Measurements from ENCODE around the gene NDUFAF3.

Gene NDUFAF3, protein sequence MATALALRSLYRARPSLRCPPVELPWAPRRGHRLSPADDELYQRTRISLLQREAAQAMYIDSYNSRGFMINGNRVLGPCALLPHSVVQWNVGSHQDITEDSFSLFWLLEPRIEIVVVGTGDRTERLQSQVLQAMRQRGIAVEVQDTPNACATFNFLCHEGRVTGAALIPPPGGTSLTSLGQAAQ

DNA sequence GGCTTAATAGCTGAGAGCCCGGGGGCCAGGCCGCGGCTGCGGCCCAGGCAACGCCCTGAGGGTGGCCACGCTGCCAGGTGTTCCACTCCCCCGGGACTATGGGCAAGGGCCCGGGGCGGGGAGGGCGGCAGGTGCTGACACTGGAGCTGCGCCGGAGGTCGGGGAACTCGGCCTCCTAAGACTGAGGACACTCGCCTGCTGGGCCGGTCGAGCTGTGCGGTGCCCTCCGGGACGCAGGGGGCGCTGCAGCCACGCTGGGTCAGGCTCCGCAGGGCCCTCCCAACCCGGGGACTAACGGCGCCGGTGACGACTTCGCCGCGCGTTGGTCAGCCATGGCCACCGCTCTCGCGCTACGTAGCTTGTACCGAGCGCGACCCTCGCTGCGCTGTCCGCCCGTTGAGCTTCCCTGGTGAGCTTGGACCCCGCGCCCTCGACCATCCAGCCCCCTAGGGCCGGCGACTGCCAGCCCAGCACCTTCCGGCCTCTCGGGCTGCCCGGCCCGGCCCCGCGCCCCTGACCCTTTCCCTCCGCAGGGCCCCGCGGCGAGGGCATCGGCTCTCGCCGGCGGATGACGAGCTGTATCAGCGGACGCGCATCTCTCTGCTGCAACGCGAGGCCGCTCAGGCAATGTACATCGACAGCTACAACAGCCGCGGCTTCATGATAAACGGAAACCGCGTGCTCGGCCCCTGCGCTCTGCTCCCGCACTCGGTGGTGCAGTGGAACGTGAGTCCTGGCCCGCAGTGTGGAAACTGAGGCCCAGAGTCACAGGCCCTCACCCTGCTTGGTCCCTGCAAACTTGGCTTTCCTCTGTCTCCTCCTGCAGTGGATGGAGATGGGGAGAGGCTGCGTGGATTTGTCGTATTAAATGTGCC is at the start of gene NDUFAF3:
NDUFAF3 (plus strand) TSS at position 309 of the 875 bp plus-strand sequence; CDS start at position 333, 24 bp downstream.
- peak; percentile 80 for DNase-seq

DNA sequence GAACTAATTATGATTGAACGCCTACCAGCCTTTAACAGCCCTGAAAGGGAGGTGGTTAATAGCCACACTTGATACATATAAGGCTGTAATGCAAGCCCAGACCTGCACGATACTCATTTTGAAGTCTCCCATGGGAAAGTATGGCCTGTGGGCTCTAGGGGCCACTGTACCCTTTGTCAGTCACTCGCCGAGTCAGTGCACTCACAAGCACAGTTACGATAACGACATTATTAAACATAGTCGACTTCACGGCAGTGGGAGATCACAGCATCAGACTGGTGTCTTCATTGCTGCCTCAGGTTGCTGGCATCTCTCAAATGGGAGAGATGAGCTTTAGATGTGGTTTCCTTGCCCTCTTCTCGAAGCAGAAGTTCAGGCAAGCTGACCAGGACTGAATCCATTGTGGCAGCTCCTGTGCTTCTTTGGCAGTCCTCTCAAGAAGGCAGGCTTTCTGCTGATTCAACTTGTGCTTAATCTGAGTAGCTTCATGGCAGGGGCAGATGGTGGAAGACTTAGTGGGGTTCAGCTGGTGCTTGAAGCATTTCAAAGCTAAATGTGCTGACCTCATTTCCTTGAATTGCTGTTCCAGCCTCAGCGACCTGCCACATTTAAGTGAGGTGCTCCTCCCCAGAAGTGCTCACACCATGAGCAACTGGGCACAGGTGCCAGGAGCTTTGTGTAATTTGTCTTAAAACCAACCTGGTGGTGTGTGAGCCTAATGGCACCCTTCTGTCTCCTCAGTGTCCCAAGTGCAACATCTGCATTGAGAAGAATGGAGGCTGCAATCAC is 47.7 kb upstream of the NDUFAF3 start:
- no peak for DNase-seq

DNA sequence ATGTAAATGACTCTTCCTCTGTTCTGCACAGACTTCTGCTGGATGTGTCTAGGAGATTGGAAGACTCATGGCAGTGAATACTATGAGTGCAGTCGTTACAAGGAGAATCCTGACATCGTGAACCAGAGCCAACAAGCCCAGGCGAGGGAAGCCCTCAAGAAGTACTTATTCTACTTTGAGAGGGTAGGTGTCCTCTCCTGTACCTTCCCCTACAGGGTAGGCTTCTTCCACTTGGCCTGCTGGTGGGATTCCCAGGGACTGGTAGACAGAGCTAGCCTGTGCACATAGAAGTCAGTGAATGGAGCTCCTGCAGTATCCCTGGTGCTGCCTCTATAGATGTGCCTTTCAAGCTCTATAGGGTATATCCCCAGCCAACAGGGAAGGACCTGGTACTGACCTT is 42.5 kb upstream of the NDUFAF3 start:
- DNase-seq, result no peak

DNA sequence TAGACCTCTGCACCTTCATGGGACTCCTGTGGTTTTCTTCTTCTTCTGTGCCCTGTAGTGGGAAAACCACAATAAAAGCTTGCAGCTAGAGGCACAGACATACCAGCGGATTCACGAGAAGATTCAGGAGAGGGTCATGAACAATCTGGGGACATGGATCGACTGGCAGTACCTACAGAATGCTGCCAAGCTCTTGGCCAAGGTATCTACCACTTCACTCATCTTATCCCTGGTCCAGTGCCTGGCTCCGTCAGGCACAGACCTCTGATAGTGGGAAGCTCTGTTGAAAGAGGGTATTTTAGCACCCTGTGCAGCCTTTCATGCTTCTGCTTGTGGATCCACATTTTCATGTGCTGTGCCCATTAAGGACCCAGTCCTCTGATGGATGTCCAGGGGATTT is 41.6 kb upstream of the NDUFAF3 start:
- no peak for DNase-seq

DNA sequence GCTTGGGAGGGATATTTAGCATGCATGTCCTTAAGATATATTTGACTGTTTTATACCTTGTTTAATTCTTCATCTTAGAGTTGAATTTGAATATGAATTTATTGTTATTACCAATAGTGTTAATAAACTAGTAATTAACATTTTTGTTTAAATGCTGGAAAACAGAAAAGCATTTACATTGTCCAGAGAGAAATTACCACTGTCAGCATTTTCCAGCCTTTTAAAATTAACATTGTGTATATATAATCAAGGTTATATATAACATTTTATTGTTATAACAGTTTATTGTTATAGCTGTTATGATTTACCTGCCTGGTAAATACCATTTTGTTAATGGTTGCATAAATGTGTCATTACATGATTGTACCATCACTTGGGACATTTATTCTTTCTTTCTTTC is 39.9 kb upstream of the NDUFAF3 start:
- DNase-seq, result no peak

DNA sequence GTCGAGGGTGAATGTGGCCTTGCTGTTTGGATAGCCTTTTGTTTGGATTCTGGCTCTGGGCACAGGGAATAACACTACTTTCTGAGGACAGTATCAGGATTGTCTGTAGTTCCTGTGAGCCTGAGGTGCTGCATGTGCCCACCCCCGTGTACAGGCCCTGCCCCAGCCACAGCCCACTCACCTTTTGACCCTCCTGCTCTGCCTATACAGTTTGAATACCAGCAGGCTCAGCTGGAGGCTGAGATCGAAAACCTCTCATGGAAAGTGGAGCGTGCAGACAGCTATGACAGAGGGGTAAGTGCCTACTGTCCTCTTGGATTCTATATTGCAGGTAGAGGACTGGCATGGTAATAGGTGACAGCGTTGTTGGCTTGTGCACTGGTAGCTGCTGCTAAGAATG is 39.2 kb upstream of the NDUFAF3 start:
- DNase-seq, result no peak

DNA sequence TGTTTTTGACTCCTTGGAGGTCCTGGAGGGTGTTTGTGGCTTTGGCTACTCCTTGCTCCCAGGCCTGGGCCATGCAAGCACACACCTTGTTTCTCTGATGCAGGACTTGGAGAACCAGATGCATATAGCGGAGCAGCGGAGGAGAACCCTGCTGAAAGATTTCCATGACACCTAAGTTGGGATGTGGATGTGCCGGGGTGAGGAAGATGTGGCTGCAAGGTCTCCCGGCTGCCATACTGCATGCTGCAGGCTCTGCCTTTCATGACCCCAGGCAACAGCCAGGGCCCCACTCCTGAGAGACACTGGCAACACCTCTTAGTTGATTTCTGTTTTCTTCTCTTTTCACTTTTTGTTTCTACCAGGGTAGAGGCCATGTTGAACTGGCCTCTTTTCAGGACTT is 38.8 kb upstream of the NDUFAF3 start:
- DNase-seq, result no peak

DNA sequence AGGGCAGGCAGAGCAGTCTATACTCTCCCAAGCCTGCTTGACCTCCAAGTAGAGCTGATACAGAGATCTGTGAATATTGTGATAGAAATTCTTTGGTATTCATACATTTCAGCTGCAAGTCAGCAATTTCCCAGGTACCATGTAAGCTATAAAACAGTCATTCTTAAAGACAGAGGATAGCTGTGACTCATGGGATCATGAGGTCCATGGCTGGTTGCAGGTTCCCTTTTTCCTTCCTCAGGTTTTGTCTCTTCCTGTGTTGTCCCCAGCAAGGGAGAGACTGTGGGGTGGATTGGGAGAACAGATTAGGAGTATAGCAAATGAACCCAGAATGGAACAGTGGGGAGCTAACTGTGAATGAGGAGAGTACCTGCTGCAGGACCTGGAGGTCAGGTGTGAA is 37.3 kb upstream of the NDUFAF3 start:
- DNase-seq, result no peak

DNA sequence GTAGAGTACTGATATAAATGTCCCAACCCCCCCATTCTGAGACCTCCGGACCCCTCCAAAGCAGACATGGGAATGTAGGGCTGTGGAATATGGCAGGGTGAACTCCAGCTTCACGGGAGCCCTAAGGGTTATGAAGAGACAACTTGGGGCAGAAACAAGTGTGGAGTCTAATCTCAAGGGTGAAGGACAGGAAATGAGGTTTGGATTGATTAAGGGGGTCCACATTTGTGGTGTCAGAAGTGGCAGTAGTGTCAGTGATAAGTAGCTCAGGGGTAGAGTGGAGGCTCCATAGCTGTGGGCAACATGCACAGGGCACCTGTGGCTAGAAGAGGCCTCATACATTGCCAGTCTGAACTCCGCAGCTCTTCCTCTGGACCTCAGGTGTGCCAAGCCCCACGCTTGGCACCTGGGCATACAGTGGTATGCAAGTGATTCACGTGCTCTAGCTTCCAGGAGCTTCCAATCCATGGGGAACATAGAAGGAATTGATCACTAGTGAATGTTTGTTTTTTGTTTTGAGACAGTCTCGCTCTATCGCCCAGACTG is 36.0 kb upstream of the NDUFAF3 start:
- no peak for DNase-seq

DNA sequence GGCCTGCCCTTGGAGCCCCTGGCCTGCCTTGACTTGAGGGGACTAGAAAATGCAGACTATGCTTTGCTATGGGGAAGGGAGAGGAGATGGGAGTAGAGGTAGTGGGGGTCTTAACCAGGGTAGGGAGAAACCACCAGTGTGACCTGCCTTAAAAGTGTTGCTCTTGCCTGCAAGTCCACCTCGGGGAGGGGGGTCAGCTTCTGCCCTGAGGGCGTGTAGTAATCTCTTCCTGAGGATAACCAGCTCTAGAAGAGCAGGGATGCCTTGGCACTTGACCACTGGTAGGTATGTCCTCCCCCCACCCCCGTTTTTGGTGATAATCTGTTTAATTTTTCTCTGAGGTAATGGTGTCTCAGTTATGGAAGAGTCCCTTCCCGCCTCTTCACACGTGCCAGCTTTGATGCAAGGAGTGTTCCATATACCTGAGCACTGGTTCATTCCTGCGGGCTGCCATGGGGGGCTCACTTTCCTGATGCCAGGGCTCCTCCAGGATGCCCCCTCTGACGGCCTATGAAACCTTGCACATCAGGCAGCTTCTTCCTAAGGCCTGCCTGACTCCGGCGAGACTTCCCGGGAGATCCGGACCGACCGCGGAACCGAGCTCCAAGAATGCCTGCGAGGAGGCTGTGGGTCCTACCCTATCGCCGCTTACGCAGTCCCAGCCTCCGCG is 32.7 kb upstream of the NDUFAF3 start:
- DNase-seq, result no peak

DNA sequence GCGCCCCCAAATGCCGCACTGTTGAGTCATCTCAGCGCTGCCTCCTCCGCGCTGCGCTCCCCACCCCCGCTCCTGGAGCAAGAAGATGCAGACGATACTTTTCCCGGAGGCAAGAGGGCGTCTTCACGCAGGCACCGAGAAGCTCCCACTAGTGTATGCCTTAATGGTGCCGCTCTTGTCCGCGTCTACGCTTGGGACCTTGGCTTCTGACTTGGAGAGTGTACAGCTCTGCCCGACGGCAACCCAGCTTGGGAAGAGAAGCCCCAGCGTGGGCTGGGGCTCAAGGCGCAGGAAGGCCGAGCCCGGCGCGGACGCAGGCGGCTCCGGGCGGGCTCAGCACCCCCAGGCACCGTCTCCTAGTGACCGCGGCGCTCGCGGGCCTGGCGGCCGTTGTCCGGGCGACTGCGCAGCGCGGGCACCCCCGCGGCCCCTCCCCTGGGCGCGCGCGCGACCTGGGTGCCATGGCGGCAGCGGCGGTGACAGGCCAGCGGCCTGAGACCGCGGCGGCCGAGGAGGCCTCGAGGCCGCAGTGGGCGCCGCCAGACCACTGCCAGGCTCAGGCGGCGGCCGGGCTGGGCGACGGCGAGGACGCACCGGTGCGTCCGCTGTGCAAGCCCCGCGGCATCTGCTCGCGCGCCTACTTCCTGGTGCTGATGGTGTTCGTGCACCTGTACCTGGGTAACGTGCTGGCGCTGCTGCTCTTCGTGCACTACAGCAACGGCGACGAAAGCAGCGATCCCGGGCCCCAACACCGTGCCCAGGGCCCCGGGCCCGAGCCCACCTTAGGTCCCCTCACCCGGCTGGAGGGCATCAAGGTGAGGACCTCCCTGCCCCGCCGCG is 31.9 kb upstream of the NDUFAF3 start, which contains the start of gene P4HTM:
P4HTM (plus strand) TSS at position 446 of the 840 bp plus-strand sequence; CDS start at position 462, 16 bp downstream.
- peak; percentile 71 for DNase-seq

DNA sequence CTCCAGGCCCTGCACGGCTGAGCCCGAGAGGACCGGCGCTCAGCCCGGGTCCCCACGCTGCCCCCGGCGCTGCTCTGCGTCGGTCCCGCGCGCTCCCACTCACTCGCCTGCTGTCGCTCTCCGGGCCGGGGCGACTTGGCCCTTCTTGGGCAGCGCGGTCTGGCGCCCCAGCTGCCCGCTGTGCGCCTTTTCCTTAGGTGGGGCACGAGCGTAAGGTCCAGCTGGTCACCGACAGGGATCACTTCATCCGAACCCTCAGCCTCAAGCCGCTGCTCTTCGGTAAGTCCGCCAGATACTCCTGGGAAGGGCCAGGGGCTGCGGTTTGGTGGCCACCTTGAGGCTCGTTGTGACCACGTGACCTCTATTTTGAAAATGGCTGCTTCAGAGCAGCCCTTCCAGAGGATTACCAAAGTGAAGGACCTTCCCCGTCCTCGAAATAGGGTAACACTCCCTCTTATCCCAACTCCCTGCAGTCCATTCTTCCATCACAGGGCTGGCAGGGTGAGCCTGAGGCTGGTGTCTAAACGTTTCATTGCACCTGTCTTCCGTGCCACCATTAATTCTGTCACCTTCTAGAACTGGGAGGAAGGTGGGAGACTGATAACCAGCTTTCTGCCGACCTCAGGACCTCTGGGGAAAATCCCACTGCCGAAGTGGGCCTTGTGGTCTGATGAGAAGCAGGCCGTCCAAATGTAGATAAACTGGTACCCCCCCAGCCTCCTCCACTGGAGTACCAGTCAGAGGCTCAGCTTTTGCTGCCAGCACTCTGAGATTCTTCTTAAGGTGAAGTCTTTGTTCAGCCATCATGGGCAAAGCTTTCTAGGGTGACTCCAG is 31.1 kb upstream of the NDUFAF3 start:
- DNase-seq, result no peak

DNA sequence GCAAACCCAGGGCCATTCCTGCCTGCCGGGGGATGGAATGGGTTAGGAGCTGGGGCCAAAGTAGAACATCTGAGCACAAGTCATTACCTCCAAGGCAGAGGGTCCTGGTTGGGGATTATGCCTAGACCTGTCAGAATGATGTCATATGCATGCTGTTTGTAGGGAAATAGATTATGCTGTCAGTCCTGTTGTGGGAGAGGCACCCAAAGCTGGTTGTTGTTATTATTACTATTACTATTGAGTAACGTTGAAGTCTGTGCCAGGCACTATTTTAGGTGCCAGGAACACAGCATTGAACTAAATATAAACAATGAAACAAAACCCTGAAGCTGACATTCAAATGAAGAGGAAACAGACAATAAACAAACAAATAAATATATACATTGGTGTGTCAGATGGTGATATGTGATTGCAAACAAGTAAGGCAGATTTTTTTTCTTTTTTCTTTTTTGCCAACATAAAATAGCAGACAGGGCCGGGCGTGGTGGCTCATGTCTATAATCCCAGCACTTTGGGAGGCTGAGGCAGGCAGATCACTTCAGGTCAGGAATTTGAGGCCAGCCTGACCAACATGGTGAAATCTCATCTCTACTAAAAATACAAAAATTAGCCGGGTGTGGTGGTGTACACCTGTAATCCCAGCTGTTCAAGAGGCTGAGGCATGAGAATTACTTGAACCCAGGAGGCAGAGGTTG is 29.9 kb upstream of the NDUFAF3 start:
- DNase-seq, result no peak

DNA sequence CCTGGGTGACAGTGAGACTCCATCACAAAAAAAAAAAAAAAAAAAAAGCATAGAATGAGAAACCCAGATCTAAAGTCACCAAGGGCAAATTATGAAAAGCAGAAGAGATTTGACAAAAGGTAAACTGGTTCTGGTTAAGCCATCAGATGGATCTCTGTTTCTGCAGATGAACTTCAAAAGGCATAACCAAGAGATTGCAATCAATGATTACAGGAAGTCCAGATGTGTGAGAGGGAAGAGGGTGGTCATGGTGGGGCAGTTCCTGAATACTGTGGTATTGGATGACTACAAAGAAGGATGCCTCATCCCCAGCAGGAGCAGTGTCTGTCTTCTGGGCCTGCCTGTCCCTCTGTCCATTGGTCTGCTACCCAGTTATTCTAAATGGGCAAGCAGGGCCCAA is 28.1 kb upstream of the NDUFAF3 start:
- DNase-seq, result no peak

DNA sequence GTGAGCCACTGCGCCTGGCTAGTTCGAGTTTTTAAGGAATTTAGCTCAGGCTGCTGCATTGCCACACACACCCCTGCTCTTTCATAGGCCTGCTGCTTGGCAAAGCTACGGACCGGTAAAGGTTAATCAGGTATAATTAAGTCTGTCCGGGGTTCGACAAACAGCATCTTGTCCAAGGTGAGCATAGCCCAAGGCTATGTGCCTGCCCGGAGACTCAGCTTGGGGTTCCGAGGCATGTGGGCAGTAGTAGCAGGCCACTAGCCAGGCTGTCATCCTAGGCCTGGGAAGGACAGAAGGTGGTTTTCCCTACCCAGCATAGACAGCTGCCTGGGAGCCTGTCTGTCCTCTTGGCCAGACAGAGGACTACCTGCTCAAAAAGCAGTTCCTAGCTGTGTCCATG is 25.3 kb upstream of the NDUFAF3 start:
- DNase-seq, result no peak

DNA sequence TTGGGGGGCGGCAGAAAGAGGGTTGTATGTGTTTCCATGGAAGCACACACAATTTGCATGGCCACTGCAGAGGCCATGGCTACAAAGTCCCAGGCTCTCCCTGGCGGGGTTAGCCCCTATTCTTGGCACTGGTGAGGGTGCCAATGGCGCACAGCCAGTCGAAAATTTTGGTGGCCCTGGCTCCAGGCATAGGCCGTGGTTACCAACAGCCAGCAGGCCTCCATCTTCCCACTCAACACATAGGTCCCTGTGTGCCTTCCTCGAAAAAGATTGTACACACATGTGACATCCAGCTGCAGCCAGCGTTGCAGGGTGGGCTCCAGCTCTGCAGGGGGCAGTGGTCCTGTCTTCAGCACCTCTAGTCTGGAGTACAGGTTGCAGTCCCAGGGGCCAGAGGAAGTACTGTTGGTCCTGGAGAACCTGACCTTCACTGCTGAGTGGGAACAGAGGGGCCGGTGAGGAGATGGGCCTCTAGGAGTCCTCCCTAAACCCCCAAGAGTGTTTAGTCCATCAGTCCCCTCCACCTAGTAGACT is 24.8 kb upstream of the NDUFAF3 start:
- DNase-seq, result no peak

DNA sequence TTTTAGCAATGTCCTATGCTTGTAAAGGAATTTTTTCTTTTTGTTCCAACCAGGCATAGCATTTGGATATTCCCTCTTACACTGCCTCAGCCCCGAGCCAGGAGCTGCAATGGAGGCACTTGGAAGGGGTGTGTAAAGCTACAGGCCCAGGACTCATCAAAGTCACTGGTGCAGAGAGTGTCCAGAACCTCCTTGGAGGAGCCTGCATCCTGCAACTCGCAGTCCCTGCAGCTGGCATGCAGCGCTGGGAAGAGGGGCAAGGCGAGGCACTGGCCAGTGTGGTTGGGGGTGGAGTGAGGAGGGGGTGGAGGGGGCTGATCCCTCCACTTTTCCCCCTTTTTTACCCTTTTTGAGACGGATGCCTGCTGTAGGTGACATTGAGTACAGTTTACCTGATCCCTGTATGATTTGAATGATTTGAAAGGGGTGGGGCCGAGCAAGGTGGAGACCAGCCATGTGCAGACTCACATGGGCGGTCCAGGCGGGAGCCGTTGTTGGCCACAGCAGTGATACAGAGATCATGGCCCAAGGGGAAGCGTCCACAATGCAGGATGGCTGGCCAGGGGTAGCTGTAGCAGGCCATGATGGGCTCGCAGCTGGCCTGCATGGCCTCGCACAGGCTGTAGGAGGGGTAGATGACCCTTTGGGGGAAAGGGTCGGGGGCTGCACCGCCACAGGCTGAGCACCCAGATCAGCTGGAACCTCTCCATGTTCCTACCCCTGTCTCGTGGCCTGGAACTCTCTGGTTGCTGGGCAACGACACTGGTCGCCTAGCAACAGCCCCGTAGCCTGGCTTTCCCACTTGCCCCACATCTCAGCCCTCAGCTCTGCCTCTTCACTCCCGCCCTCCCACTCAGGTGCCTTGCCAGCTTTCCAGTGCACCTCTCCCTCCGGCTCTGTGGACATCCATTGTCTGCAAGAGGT is 23.9 kb upstream of the NDUFAF3 start:
- no peak for DNase-seq

DNA sequence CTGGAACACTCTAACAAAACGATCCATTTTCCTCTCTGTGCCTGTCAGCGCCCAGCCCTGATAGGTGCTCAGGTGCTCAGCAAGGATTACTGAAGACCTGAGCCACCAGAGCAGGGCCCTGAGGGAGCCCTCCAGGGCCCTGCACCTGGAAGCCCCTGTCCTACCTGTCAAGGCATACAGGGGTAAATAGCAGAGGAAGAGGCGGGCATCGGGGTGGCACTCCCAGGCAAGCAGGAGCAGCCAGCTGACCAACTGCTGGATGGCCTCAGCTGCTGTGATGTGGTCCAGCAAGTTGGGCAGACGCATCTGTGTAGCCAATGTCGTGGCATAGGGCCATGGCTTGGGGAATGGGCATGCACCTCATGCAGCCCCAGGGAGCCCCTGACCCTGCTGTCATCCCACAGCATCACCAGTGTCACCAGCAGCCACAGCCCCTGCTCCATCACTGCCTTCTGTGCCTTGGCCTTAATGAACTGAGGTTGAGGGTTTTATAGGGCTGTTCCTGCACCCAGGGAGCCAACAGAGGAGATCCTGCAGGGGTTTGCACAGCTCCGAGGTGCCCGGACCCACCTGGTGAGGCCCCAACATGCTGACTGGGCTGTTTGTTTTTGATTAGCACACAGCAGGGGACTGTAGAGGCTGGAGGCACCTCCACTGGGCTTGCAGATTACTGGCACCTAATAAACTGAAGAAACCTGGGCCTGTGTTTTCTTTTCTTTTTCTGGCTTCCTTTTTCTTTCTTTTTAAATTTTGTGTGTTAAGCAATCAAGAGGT is 22.6 kb upstream of the NDUFAF3 start:
- DNase-seq, result no peak

Data from NK-92 treated with Interleukin-12 subunit alpha and Interleukin-12 subunit beta, amount 100 ng/mL, for 24 hours (cell line).